ENCODE measurements around the gene CETP. TPM values are rescaled to one million over a fixed set of nuclear protein-coding genes. Genes with fewer than 3 reads are reported as not detected.

The CETP gene
- total RNA-seq, 1 donor from 2014 or later, result 0.16 TPM

GRCh38 chr16:57008440-57008839 lies 46.7 kb downstream of the CETP start:
- Histone ChIP-seq H3K4me1 (peaks cover 9% of the 10 kb centered on the region), H3K27ac (replicated peaks) (no peak overlapping the region), H3K36me3 (no peaks in the 10 kb centered on the region), H3K4me3 (no peak overlapping the region), H3K27me3 (ENCODE audit: low read depth) (no peaks in the 10 kb centered on the region), H3K9me3 (replicated peaks) (no peaks in the 10 kb centered on the region)
- TF ChIP-seq CTCF (IDR thresholded peaks at IDR 0.05; ENCODE audit: borderline replicate concordance), result no peak
- DNase-seq, result no peak
- intact Hi-C loops (cut with micrococcal nuclease), result no loop called here

GRCh38 chr16:57009643-57010170 lies 48.0 kb downstream of the CETP start:
- TF ChIP-seq CTCF (IDR thresholded peaks at IDR 0.05; ENCODE audit: borderline replicate concordance), result no peak
- intact Hi-C loops (cut with micrococcal nuclease), result no loop called here
- H3K36me3 ChIP-seq, result no peaks in the 10 kb centered on the region
- H3K27ac ChIP-seq (replicated peaks), result no peak overlapping the region
- H3K4me1 ChIP-seq, result peaks cover 11% of the 10 kb centered on the region
- H3K27me3 ChIP-seq (ENCODE audit: low read depth), result no peaks in the 10 kb centered on the region
- H3K4me3 ChIP-seq, result no peak overlapping the region
- no peak for DNase-seq
- no peaks in the 10 kb centered on the region for H3K9me3 ChIP-seq (replicated peaks)

- intact Hi-C loops (cut with micrococcal nuclease), result no loop called here
- Histone ChIP-seq H3K36me3 (no peaks in the 10 kb centered on the region), H3K4me3 (no peak overlapping the region), H3K9me3 (replicated peaks) (no peaks in the 10 kb centered on the region), H3K27ac (replicated peaks) (no peak overlapping the region), H3K27me3 (ENCODE audit: low read depth) (no peaks in the 10 kb centered on the region), H3K4me1 (peaks cover 17% of the 10 kb centered on the region)
- no peak for DNase-seq
- no peak for TF ChIP-seq CTCF (IDR thresholded peaks at IDR 0.05; ENCODE audit: borderline replicate concordance)
Observed at GRCh38 chr16:57012353-57012752, 50.6 kb downstream of the CETP start.

- Histone ChIP-seq H3K27me3 (ENCODE audit: low read depth) (no peaks in the 10 kb centered on the region), H3K4me1 (peaks cover 17% of the 10 kb centered on the region), H3K4me3 (no peak overlapping the region), H3K9me3 (replicated peaks) (no peaks in the 10 kb centered on the region), H3K36me3 (no peaks in the 10 kb centered on the region), H3K27ac (replicated peaks) (peak overlapping the region; percentile 82)
- intact Hi-C loops (cut with micrococcal nuclease), result no loop called here
- no peak for TF ChIP-seq CTCF (IDR thresholded peaks at IDR 0.05; ENCODE audit: borderline replicate concordance)
- DNase-seq, result no peak
Observed at GRCh38 chr16:57013229-57013628, 51.5 kb downstream of the CETP start.

GRCh38 chr16:57013902-57014301 lies 52.2 kb downstream of the CETP start:
- peaks cover 5% of the 10 kb centered on the region for H3K36me3 ChIP-seq
- H3K4me3 ChIP-seq, result no peak overlapping the region
- H3K27me3 ChIP-seq (ENCODE audit: low read depth), result no peaks in the 10 kb centered on the region
- no peaks in the 10 kb centered on the region for H3K9me3 ChIP-seq (replicated peaks)
- H3K4me1 ChIP-seq, result peaks cover 17% of the 10 kb centered on the region
- DNase-seq, result no peak
- no peak for TF ChIP-seq CTCF (IDR thresholded peaks at IDR 0.05; ENCODE audit: borderline replicate concordance)
- intact Hi-C loops (cut with micrococcal nuclease), result no loop called here
- peak overlapping the region; percentile 82 for H3K27ac ChIP-seq (replicated peaks)
